ENCODE measurements around the gene FHOD1.

GRCh38 chr16:67185651-67186134, 61.6 kb downstream of the FHOD1 start:
- TF ChIP-seq POLR2AphosphoS5 (IDR thresholded peaks at IDR 0.05; ENCODE audit: low read depth, low read length) = no peak
- no peak for TF ChIP-seq TAF1 (IDR thresholded peaks at IDR 0.05; ENCODE audit: borderline replicate concordance, insufficient read depth, low read length)

Measured in PFSK-1 (cell line).